B cell (primary cell): ENCODE results near the gene SKP2. TPM values are rescaled to one million over a fixed set of nuclear protein-coding genes. Genes with fewer than 3 reads are reported as not detected.

Source experiments
- ATAC-seq: fragments of 200-7000 bp; cut with Tn5 transposase; one replicate; pipeline ENCODE4 v1.10.0; 2021; ENCODE audit warnings: low read depth, mild to moderate bottlenecking, moderate number of reproducible peaks, moderate library complexity
- CTCF ChIA-PET: fragments of 350-600 bp; sonication (Branson Sonifier 250); formaldehyde crosslinking; loops from one replicate; lab custom pipeline; 2021; ENCODE audit warnings: antibody characterized with exemption, inconsistent platforms; lab: Charles Lee
- POLR2A ChIA-PET: fragments of 350-600 bp; sonication (Branson Sonifier 250); formaldehyde crosslinking; loops from one replicate; lab custom pipeline; 2021; ENCODE audit warnings: antibody characterized with exemption; lab: Charles Lee
- DNase-seq: peaks from one replicate; pipeline ENCODE4 v3.0.0; 2013
- H2AFZ ChIP-seq: 2 replicates; pipeline ENCODE4 v1.6.1; 2012; ENCODE audit warnings: mild to moderate bottlenecking, low read depth, low read length; ENCODE audit not compliant: insufficient read depth, poor library complexity, severe bottlenecking
- H3K27ac ChIP-seq, 2 donors: 1 replicate in 1 of 2; 2 replicates in 1 of 2; pipeline ENCODE4 v1.5.1; 2012 to 2013; ENCODE audit warnings: low read length in 2 of 2, mild to moderate bottlenecking in 2 of 2, moderate library complexity in 1 of 2
- H3K27me3 ChIP-seq, 4 experiments: fragments of 200-600 bp in 1 of 4; sonication (generic) in 1 of 4; replicated peaks in 1 of 4; 1 replicate in 2 of 4; 2 replicates in 2 of 4; pipeline versions ENCODE4 v1.6.1 to v1.7.0; 2013 to 2016; ENCODE audit warnings: low read length in 3 of 4, mild to moderate bottlenecking in 2 of 4, mixed read lengths in 1 of 4, moderate library complexity in 1 of 4; ENCODE audit not compliant: insufficient read depth in 4 of 4, control insufficient read depth in 3 of 4; ENCODE audit errors: control extremely low read depth in 1 of 4
- H3K36me3 ChIP-seq, 2 experiments: replicated peaks in 1 of 2; 1 replicate in 1 of 2; 2 replicates in 1 of 2; pipeline versions ENCODE4 v1.6.1 to v1.7.1; 2013; ENCODE audit warnings: low read length in 1 of 2; ENCODE audit not compliant: insufficient read depth in 2 of 2, control insufficient read depth in 1 of 2; ENCODE audit errors: control extremely low read depth in 1 of 2, extremely low read depth in 1 of 2
- H3K4me1 ChIP-seq, 2 donors: fragments of 200-600 bp in 1 of 2; sonication (generic) in 1 of 2; 1 replicate in 1 of 2; 2 replicates in 1 of 2; pipeline versions ENCODE4 v1.5.1 to v1.6.1; 2013 to 2017; ENCODE audit warnings: low read length in 2 of 2; ENCODE audit not compliant: control insufficient read depth in 2 of 2, insufficient read depth in 2 of 2
- H3K4me2 ChIP-seq: replicated peaks from 2 replicates; pipeline ENCODE3; 2012; ENCODE audit warnings: mild to moderate bottlenecking, low read depth, low read length; ENCODE audit not compliant: poor library complexity, severe bottlenecking
- H3K4me3 ChIP-seq, 5 experiments: fragments of 200-600 bp in 1 of 5; sonication (generic) in 1 of 5; 1 replicate in 3 of 5; 2 replicates in 2 of 5; pipeline versions ENCODE4 v1.5.1 to v1.7.0; 2011 to 2016; ENCODE audit warnings: low read length in 4 of 5, mild to moderate bottlenecking in 4 of 5, low read depth in 2 of 5, control low read depth in 1 of 5, moderate library complexity in 1 of 5; ENCODE audit not compliant: insufficient read depth in 1 of 5; ENCODE audit errors: control extremely low read depth in 1 of 5, extremely low read depth in 1 of 5
- H3K79me2 ChIP-seq: fragments of 200-600 bp; sonication (generic); one replicate; pipeline ENCODE4 v1.6.0; 2016; ENCODE audit warnings: low read length; ENCODE audit not compliant: control insufficient read depth, insufficient read depth
- H3K9ac ChIP-seq: fragments of 200-600 bp; sonication (generic); 2 replicates; pipeline ENCODE4 v1.6.1; 2017; ENCODE audit warnings: mild to moderate bottlenecking, low read length, moderate library complexity
- H3K9me3 ChIP-seq, 3 donors: one replicate each; pipeline versions ENCODE4 v1.6.1 to v1.7.1; 2013; ENCODE audit warnings: low read length in 2 of 3; ENCODE audit not compliant: control insufficient read depth in 2 of 3, insufficient read depth in 1 of 3; ENCODE audit errors: control extremely low read depth in 1 of 3
- H4K20me1 ChIP-seq: 2 replicates; pipeline ENCODE4 v1.6.0; 2012; ENCODE audit warnings: mild to moderate bottlenecking, low read length; ENCODE audit not compliant: insufficient read depth, control insufficient read depth, poor library complexity, severe bottlenecking
- H3K27ac Mint-ChIP-seq: one replicate; pipeline ENCODE4 v1.8.0; 2021; ENCODE audit warnings: mixed read lengths
- H3K27me3 Mint-ChIP-seq: one replicate; pipeline ENCODE4 v1.8.0; 2021; ENCODE audit warnings: mixed read lengths
- H3K4me1 Mint-ChIP-seq: one replicate; pipeline ENCODE4 v1.8.0; 2021; ENCODE audit warnings: mixed read lengths
- H3K4me3 Mint-ChIP-seq: one replicate; pipeline ENCODE4 v1.8.0; 2021; ENCODE audit warnings: mixed read lengths
- H3K9me3 Mint-ChIP-seq: one replicate; pipeline ENCODE4 v1.8.0; 2022; ENCODE audit warnings: mixed read lengths; ENCODE audit not compliant: insufficient read depth
- CTCF ChIP-seq: fragments of 200-600 bp; IDR thresholded peaks from one replicate; pipeline ENCODE4 v1.8.0; 2022; ENCODE audit warnings: antibody characterized with exemption, mild to moderate bottlenecking
- EZH2 ChIP-seq: IDR thresholded peaks from 2 replicates; pipeline ENCODE4 v1.6.1; 2012; ENCODE audit warnings: borderline replicate concordance, low read depth, mild to moderate bottlenecking, moderate library complexity, low read length; ENCODE audit not compliant: insufficient read depth, poor library complexity, severe bottlenecking
- WGBS: methylation state at CpG from one replicate; pipeline ENCODE4 v1.1.5; 2013; ENCODE audit warnings: missing lambda C conversion rate; ENCODE audit not compliant: insufficient coverage; 5-methylcytosine and 5-hydroxymethylcytosine counted together
- intact Hi-C: fragments of 100-400 bp; cut with micrococcal nuclease; formaldehyde crosslinking; loops from one replicate; pipeline ENCODE4 v1.10.0; 2022
- polyA plus RNA-seq: library from polyadenylated mRNA; depleted of rRNA; stranded (reverse); fragments of >200 nt; gene quantifications from 2 replicates; pipeline ENCODE4 v1.2.3, GENCODE V29; 2012
- small RNA-seq: library from RNA; depleted of rRNA; stranded (forward); fragments of <200 nt; gene quantifications from one replicate; pipeline ENCODE3, GENCODE V24; 2012; ENCODE audit warnings: low replicate concordance, low read depth; ENCODE audit not compliant: insufficient read length
- total RNA-seq, 2 donors: library from RNA; stranded (reverse); fragments of 120-200 nt in 1 of 2; gene quantifications; 1 replicate in 1 of 2; 2 replicates in 1 of 2; pipeline versions ENCODE4 v1.2.3 to v1.2.4, GENCODE V29; 2013 to 2022

SKP2 gene
- total and polyA plus RNA-seq, 2 donors (not counting 1 experiment from before 2014, with no cell fraction given), result 26.7 to 27.1 TPM

GRCh38 chr5:36230151-36230790 is 78.4 kb downstream of the SKP2 start:
- no peaks in the 10 kb centered on the region for H3K9me3 ChIP-seq
- H3K4me2 ChIP-seq, result no peak overlapping the region
- no peak overlapping the region for H3K9ac ChIP-seq
- H3K4me1 ChIP-seq, result no peaks in the 10 kb centered on the region
- intact Hi-C loops, result no loop called here
- peaks cover 19% of the 10 kb centered on the region for H3K79me2 ChIP-seq
- Mint-ChIP-seq H3K4me3 (no peak overlapping the region), H3K27ac (no peak overlapping the region), H3K4me1 (no peaks in the 10 kb centered on the region), H3K9me3 (no peaks in the 10 kb centered on the region), H3K27me3 (no peaks in the 10 kb centered on the region)
- no peak overlapping the region for H3K4me3 ChIP-seq
- DNase-seq (no peak), ATAC-seq (no peak)
- H3K36me3 ChIP-seq, result peaks cover 0 to 7% of the 10 kb centered on the region in 2 experiments
- TF ChIP-seq EZH2 (no peak), CTCF (no peak)
- H3K27me3 ChIP-seq, result no peaks in the 10 kb centered on the region
- WGBS, result no CpG with 5 or more reads among the region's 1 CpG
- CTCF ChIA-PET, result interaction anchor here (0.8 kb wide), 1 partner anchor 35 kb away, joined by 3 read pairs; no protein-coding TSS in a partner anchor
- no peak overlapping the region for H2AFZ ChIP-seq
- H4K20me1 ChIP-seq, result no peaks in the 10 kb centered on the region
- H3K27ac ChIP-seq, result no peak overlapping the region
- POLR2A ChIA-PET, result no interaction called here

- Histone ChIP-seq H2AFZ (no peak overlapping the region), H3K79me2 (peaks cover 19% of the 10 kb centered on the region), H4K20me1 (no peaks in the 10 kb centered on the region), H3K36me3 (no peaks in the 10 kb centered on the region), H3K27me3 (no peaks in the 10 kb centered on the region), H3K27ac (no peak overlapping the region), H3K4me2 (no peak overlapping the region), H3K4me3 (no peak overlapping the region), H3K9ac (no peak overlapping the region), H3K4me1 (peaks cover 0 to 6% of the 10 kb centered on the region in 2 donors), H3K9me3 (no peaks in the 10 kb centered on the region)
- Mint-ChIP-seq H3K27me3 (no peaks in the 10 kb centered on the region), H3K27ac (no peak overlapping the region), H3K9me3 (no peaks in the 10 kb centered on the region), H3K4me3 (no peak overlapping the region), H3K4me1 (peaks cover 11% of the 10 kb centered on the region)
- CTCF ChIA-PET, result no interaction called here
- POLR2A ChIA-PET, result no interaction called here
- intact Hi-C loops, result no loop called here
- ATAC-seq (no peak), DNase-seq (no peak)
- 100% methylated on average over 3 of the region's 3 CpGs for WGBS
- no peak for TF ChIP-seq EZH2
- no peak for TF ChIP-seq CTCF
These were observed 80.6 kb downstream of the SKP2 start for GRCh38 chr5:36232533-36232932.

Small RNA genes lying within 50 kb of the gene (small RNA-seq; reads per million reads assigned to genes)
- gene MIR580 (not detected), gene RNU6-1305P (not detected)

Other genes starting within 250 kb of the SKP2 start
- gene CAPSL, start 213.5 kb upstream of the SKP2 start, total RNA-seq, result not detected in 2 replicates
- not detected in 2 replicates for gene CAPSL, start 213.5 kb upstream of the SKP2 start, polyA plus RNA-seq
- gene UGT3A1, start 160.7 kb upstream of the SKP2 start, total RNA-seq, result not detected in 2 replicates
- not detected in 2 replicates for gene UGT3A1, start 160.7 kb upstream of the SKP2 start, polyA plus RNA-seq
- not detected in 2 replicates for gene UGT3A2, start 85.2 kb upstream of the SKP2 start, total RNA-seq
- gene UGT3A2, start 85.2 kb upstream of the SKP2 start, polyA plus RNA-seq, result not detected in 2 replicates
- 9.9 and 10.0 TPM in 2 replicates for gene LMBRD2, start 224 bp upstream of the SKP2 start, total RNA-seq
- 2.1 and 3.0 TPM in 2 replicates for gene LMBRD2, start 224 bp upstream of the SKP2 start, polyA plus RNA-seq
- gene NADK2, start 89.8 kb downstream of the SKP2 start, total RNA-seq, result 16.0 and 18.6 TPM in 2 replicates
- 3.3 and 3.9 TPM in 2 replicates for gene NADK2, start 89.8 kb downstream of the SKP2 start, polyA plus RNA-seq
- not detected in 2 replicates for gene RANBP3L, start 149.8 kb downstream of the SKP2 start, total RNA-seq
- gene RANBP3L, start 149.8 kb downstream of the SKP2 start, polyA plus RNA-seq, result not detected in 2 replicates